Activated CD8-positive, alpha-beta T cell treated with anti-CD3 and anti-CD28 coated beads, Interleukin-2, amount 10 ng/mL, durations not matched to agents 7 days and 5 days (primary cell): Measurements from ENCODE around the gene CHAD. TPM values are rescaled to one million over a fixed set of nuclear protein-coding genes. Genes with fewer than 3 reads are reported as not detected.
"Not testable (repeated sequence)": the region's sequence is repeated elsewhere in the genome, so short reads cannot be mapped to it uniquely, and the experiment has no call there.

ENCODE experiments used
- ATAC-seq: fragments of 150-1000 bp; cut with Tn5 transposase; one replicate; pipeline ENCODE4 v1.10.0; 2021; ENCODE audit warnings: moderate library complexity
- CTCF ChIA-PET: fragments of 350-600 bp; sonication (Branson Sonifier 250); formaldehyde crosslinking; loops from one replicate; lab custom pipeline; 2021; ENCODE audit warnings: antibody characterized with exemption; lab: Charles Lee
- POLR2A ChIA-PET: fragments of 350-600 bp; sonication (Branson Sonifier 250); formaldehyde crosslinking; loops from one replicate; lab custom pipeline; 2021; ENCODE audit warnings: antibody characterized with exemption; lab: Charles Lee
- DNase-seq: peaks from one replicate; pipeline ENCODE4 v3.0.0-alpha.2; 2020
- H3K27ac Mint-ChIP-seq: one replicate; pipeline ENCODE4 v1.8.0; 2021; ENCODE audit warnings: mild to moderate bottlenecking, mixed read lengths
- H3K27me3 Mint-ChIP-seq: one replicate; pipeline ENCODE4 v1.8.0; 2021; ENCODE audit warnings: low read depth, mixed read lengths
- H3K36me3 Mint-ChIP-seq: one replicate; pipeline ENCODE4 v1.8.0; 2021; ENCODE audit warnings: low read depth, mixed read lengths
- H3K4me1 Mint-ChIP-seq: one replicate; pipeline ENCODE4 v1.8.0; 2021; ENCODE audit warnings: low read depth, mixed read lengths
- H3K4me3 Mint-ChIP-seq: one replicate; pipeline ENCODE4 v1.8.0; 2021; ENCODE audit warnings: mild to moderate bottlenecking, mixed read lengths
- H3K9me3 Mint-ChIP-seq: one replicate; pipeline ENCODE4 v1.8.0; 2022; ENCODE audit warnings: mixed read lengths; ENCODE audit not compliant: insufficient read depth
- total RNA-seq, 2 experiments: library from RNA; stranded (reverse); gene quantifications; one replicate each; pipeline ENCODE4 v1.2.3, GENCODE V29; 2021

CHAD gene
- total RNA-seq, 2 experiments from 2014 or later = not detected

DNA sequence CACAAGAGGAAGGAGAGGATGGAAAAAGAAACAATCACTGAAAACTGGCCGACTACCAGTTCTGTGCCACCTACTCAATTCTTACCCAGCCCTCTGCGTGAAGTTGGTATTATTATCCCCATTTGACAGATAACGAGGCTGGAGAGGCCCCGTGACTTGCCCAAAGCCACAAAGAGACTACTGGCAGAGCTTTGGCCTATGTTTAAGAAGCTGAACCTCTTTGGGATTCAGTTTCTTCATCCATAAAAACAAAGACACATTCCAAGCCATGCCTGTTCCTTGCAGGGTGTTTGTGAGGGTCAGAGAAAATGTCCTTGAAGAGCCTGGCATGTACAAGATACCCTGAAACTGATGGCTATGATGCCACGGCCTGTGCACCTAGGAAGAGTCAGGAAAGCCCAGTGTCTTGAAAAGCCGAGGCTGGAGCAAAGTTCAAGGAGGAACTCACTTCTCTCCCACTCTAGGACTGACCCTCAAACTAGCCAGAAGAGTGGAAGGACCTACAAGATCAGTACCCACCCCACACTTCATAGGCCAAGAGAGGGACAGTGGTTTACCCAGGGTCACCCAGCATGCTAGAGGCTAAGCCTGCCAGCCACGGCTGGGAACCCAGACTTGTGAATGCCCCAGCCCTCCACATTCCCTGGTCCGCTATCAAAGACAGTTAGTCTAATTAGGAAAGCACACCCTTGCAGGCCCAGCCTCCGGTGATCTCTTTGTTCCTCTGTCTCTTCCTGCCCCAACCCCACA lies 44.3 kb downstream of the CHAD start:
- no peaks in the 10 kb centered on the region for H3K27me3 Mint-ChIP-seq
- DNase-seq = no peak
- H3K36me3 Mint-ChIP-seq = peaks cover 6% of the 10 kb centered on the region
- H3K9me3 Mint-ChIP-seq = peaks cover under 1% of the 10 kb centered on the region
- ChIA-PET POLR2A (no interaction called here), CTCF (interaction anchor here (4.5 kb wide), 1 partner anchor 27 kb away, joined by 44 read pairs; the partner anchor contains the start of gene LRRC59)
- H3K4me1 Mint-ChIP-seq = peaks cover 47% of the 10 kb centered on the region
- ATAC-seq = no peak
- no peak overlapping the region for H3K4me3 Mint-ChIP-seq
- peak overlapping the region; percentile 43 for H3K27ac Mint-ChIP-seq

DNA sequence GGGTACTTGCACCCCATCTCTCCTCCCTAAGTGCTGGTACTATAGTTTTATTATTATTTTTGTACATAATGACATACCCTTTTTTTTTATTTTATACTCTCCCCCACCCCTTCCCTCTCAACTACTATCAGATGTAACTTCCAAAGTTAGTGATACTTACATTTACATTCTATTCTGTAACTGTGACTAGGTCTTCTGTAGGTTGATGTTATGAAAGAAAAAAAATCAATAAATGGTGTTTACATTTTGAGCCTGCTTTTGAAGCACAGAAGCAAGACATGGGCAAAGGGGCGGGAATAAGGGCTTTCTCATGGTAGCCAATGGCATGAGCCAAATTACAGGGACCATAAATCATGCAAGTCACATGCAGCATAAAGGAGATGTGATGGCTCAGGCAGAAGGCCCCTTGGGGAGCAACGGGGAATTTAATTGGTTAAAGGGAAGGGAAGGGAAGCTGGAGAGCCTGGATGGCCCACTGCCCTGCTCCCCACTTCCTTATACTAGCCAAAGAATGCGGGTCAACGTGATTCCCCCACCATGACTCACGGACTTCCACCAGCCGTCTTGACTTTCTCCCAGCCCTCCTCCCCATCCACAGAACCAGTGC lies 45.0 kb downstream of the CHAD start:
- DNase-seq (no peak), ATAC-seq (no peak)
- ChIA-PET CTCF (interaction anchor here (4.5 kb wide), 1 partner anchor 26 kb away, joined by 44 read pairs; the partner anchor contains the start of gene LRRC59), POLR2A (no interaction called here)
- Mint-ChIP-seq H3K27me3 (no peaks in the 10 kb centered on the region), H3K4me1 (peaks cover 47% of the 10 kb centered on the region), H3K9me3 (peaks cover 6% of the 10 kb centered on the region), H3K4me3 (no peak overlapping the region), H3K36me3 (peaks cover 11% of the 10 kb centered on the region), H3K27ac (no peak overlapping the region)

DNA sequence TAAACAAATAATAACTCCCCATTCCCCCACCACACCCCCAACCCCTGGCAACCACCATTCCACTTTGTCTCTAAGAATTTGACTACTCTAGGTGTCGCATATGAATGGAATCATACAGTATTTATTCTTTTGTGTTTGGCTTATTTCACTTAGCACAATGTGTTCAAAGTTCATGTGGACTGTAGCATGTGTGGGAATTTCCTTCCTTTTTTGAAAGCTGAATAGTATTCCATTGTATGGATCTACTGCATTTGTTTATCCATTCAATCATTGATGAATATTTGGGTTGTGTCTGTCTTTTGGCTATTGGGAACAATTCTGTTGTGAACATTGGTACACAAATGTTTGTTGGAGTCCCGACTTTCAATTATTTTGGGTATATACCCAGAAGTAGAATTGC lies 45.9 kb downstream of the CHAD start:
- Mint-ChIP-seq H3K9me3 (peaks cover 6% of the 10 kb centered on the region), H3K4me3 (no peak overlapping the region), H3K4me1 (peaks cover 44% of the 10 kb centered on the region), H3K27me3 (no peaks in the 10 kb centered on the region), H3K27ac (no peak overlapping the region), H3K36me3 (peaks cover 11% of the 10 kb centered on the region)
- POLR2A ChIA-PET = interaction anchor here (1.1 to 2.3 kb wide), 2 partner anchors 10 to 26 kb away, joined by 3 to 19 read pairs; partner anchors contain the start of gene LRRC59
- CTCF ChIA-PET = interaction anchor here (2.1 to 3.6 kb wide), 2 partner anchors 25 to 60 kb away, joined by 7 to 28 read pairs; partner anchors contain the start of gene LRRC59
- no peak for DNase-seq
- no peak for ATAC-seq

DNA sequence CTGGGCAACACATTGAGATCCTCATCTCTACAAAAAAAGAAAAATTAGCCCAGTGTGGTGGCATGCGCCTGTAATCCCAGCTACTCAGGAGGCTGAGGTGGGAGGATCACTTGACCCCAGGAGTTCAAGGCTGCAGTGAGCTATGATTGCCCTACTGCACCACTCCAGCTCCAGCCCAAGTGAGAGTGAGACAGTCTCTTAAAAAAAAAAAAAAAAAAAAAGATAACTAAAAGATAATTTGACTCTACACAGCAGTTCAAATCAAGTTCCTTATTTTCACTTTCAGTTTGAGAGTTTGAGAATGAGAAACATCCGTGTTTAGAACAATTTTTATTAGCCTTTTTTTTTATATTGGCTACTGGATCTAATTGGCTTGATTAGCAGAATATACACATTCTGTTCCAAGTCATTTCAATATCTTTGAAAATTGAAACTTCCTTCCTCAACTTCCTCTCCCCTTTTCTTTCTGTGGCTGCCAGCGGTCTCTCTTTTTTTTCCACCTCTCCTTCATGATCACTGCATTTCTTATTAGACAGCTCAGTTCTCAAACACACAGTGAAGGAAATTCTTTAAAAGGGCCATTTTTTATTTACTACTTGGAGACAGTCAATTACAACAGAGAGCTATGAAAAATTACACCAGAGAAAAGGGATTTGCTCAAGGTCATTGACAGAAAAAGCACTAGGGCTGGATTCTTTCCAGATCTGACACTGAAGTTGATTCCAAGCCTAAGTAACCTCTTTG lies 47.2 kb downstream of the CHAD start:
- Mint-ChIP-seq H3K4me1 (peaks cover 33% of the 10 kb centered on the region), H3K4me3 (peak overlapping the region; percentile 68), H3K27ac (peak overlapping the region; percentile 88), H3K36me3 (peaks cover 11% of the 10 kb centered on the region), H3K27me3 (peaks cover 5% of the 10 kb centered on the region), H3K9me3 (peaks cover 6% of the 10 kb centered on the region)
- DNase-seq (no peak), ATAC-seq (peak; percentile 14)
- CTCF ChIA-PET = interaction anchor here (0.9 to 3.6 kb wide), 8 partner anchors 10 to 121 kb away, joined by 3 to 28 read pairs (median 4); partner anchors contain the start of gene LRRC59
- POLR2A ChIA-PET = interaction anchor here (0.9 to 2.3 kb wide), 4 partner anchors 11 to 57 kb away, joined by 3 to 19 read pairs (median 3); partner anchors contain the start of genes LRRC59 and RSAD1

DNA sequence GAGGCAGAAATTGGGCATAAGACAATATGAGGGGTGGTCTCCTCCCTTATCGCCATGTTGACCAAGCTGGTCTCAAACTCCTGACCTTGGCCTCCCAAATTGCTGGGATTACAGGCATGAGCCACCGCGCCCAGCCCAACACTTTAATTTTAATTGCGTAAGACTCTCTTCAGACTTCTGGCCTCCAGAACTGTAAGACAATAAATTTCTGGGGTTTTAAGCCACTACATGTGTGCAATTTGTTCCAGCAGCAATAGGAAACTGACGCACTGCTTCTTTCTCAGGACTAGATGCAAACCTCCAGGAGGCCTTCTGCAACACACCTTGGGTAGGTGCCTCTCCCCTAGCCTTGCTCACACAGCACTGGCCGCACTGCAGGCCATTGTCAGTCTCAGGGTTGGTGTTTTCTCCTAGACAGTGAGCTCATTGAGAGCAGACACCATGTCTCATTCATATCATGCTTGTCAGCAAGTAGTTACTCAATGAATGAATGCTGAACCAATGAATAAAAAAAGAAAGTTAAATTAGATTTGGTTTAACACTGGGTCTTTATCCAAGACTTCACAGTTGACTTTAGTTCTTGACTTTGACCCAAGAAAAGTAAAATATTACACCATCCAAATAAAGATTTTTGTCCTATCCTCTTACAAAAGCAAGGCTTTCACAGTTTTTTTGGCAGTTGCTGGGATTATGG lies 48.1 kb downstream of the CHAD start:
- ChIA-PET POLR2A (interaction anchor here (0.9 to 2.3 kb wide), 2 partner anchors 23 to 58 kb away, joined by 3 to 19 read pairs; partner anchors contain the start of genes LRRC59 and RSAD1), CTCF (interaction anchor here (0.9 to 3.6 kb wide), 6 partner anchors 11 to 122 kb away, joined by 3 to 28 read pairs (median 4); partner anchors contain the start of gene LRRC59)
- Mint-ChIP-seq H3K4me3 (peak overlapping the region; percentile 68), H3K36me3 (peaks cover 11% of the 10 kb centered on the region), H3K4me1 (peaks cover 31% of the 10 kb centered on the region), H3K27ac (peak overlapping the region; percentile 88), H3K9me3 (peaks cover 6% of the 10 kb centered on the region), H3K27me3 (peaks cover 5% of the 10 kb centered on the region)
- ATAC-seq = no peak
- DNase-seq = no peak

DNA sequence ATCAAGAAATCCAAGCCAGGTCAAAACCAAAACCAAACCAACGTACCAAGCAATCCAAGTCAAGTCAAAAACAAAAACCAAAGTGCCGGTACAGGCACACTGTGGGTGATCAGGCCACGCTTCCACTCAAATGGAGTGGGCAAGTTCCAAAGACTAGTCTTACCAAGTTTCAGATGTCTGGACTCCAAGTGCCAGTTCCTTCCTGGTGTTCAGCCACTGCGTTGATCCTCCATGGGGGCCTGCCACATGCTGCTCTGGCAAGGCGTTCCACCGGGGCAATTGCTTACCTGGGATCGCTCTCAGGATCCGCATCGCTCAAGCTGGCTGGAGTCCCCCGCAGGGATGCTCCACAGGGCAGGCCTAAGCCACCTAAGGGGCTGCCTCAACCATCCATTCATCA lies 49.1 kb downstream of the CHAD start:
- H3K36me3 Mint-ChIP-seq = peaks cover 11% of the 10 kb centered on the region
- CTCF ChIA-PET = interaction anchor here (3.6 kb wide), 1 partner anchor 22 kb away, joined by 28 read pairs; the partner anchor contains the start of gene LRRC59
- H3K27me3 Mint-ChIP-seq, H3K4me3 Mint-ChIP-seq, DNase-seq, ATAC-seq, H3K9me3 Mint-ChIP-seq, POLR2A ChIA-PET: not testable (repeated sequence)
- peak overlapping the region; percentile 5 for H3K27ac Mint-ChIP-seq
- peaks cover 23% of the 10 kb centered on the region for H3K4me1 Mint-ChIP-seq

DNA sequence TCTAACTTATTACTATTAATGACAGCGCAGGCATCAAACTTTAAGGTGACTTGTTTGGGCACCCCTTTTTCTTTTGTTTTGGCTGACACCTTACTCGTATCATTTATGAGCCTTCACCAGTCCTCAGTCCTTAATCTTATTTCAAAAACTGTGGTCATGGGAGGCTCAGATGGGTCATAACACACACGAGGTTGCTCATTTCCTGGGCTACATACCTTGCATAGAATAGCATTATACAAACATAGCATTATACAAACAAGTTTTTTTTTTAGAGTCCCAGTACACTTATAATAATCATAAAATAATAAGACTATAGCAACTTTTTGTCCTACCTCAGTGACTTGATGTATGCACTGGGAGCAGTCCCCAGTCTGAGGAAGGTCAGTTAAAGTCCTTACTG lies 53.9 kb downstream of the CHAD start:
- no peak for DNase-seq
- H3K36me3 Mint-ChIP-seq = peaks cover 5% of the 10 kb centered on the region
- POLR2A ChIA-PET = no interaction called here
- H3K4me1 Mint-ChIP-seq = peaks cover under 1% of the 10 kb centered on the region
- no peak for ATAC-seq
- peaks cover 21% of the 10 kb centered on the region for H3K27me3 Mint-ChIP-seq
- H3K27ac Mint-ChIP-seq = no peak overlapping the region
- H3K9me3 Mint-ChIP-seq = peaks cover 6% of the 10 kb centered on the region
- H3K4me3 Mint-ChIP-seq = no peak overlapping the region
- CTCF ChIA-PET = no interaction called here

Other genes with a start within 250 kb of the CHAD start
- not detected for gene TMEM92, start 194.4 kb downstream of the CHAD start, total RNA-seq
- 10 to 100 TPM; 24.7 to 26.0 TPM for gene XYLT2, start 122.8 kb downstream of the CHAD start, total RNA-seq
- 10 to 100 TPM; 81.0 to 85.4 TPM for gene MRPL27, start 95.7 kb downstream of the CHAD start, total RNA-seq
- 10 to 100 TPM; 23.5 to 27.8 TPM for gene EME1, start 95.7 kb downstream of the CHAD start, total RNA-seq
- 10 to 100 TPM; 77.7 to 77.9 TPM for gene LRRC59, start 71.4 kb downstream of the CHAD start, total RNA-seq
- gene ACSF2, start 42.7 kb downstream of the CHAD start, total RNA-seq = 10 to 100 TPM; 33.1 to 33.4 TPM
- 10 to 100 TPM; 26.6 to 28.4 TPM for gene RSAD1, start 10.0 kb upstream of the CHAD start, total RNA-seq
- gene MYCBPAP, start 39.6 kb upstream of the CHAD start, total RNA-seq = 1 to 10 TPM; 7.7 to 9.3 TPM
- gene EPN3, start 63.9 kb upstream of the CHAD start, total RNA-seq = not detected
- gene SPATA20, start 78.3 kb upstream of the CHAD start, total RNA-seq = 10 to 100 TPM; 23.9 to 27.3 TPM
- not detected for gene CACNA1G, start 91.8 kb upstream of the CHAD start, total RNA-seq
- gene ABCC3, start 166.0 kb upstream of the CHAD start, total RNA-seq = not detected
- 10 to 100 TPM; 28.9 to 31.2 TPM for gene ANKRD40, start 239.0 kb upstream of the CHAD start, total RNA-seq